Activated T-cell treated with anti-CD3 and anti-CD28 coated beads for 1 hour (primary cell): ENCODE measurements around the gene DSC3.

Experiments
- DNase-seq: peaks from one replicate; pipeline ENCODE4 v3.0.0-alpha.2; 2020; ENCODE audit warnings: low read depth

DSC3 gene

DNA sequence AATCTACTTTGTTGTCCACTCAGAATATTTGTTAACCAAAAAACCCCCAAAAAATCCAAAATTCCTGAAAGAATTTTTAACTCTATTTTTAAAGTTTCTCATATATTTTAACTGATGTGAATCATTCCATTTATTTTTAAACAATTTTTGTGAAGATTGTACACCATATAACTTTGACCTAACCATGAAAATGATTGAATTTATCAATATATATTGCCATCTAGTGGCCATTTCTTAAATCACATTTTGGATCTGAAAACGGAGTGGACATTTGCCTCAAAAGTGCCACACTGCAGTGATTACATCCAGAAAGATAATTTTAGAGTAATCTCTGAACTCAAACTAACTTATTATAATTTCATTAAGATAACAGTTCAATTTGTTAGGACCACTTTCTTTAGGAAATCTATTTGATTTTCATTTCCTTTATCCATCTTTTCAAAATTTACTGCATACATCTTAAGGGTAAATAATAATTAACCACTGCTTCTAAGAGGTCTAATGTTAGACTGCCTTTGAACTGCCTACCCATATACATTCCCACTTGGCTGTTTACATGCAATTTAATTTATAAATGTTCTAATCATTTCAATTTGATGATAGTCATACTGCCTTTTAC lies 71.1 kb downstream of the DSC3 start:
- no peak for DNase-seq

GRCh38 chr18:30970196-30970816 lies 72.2 kb downstream of the DSC3 start:
- no peak for DNase-seq

DNA sequence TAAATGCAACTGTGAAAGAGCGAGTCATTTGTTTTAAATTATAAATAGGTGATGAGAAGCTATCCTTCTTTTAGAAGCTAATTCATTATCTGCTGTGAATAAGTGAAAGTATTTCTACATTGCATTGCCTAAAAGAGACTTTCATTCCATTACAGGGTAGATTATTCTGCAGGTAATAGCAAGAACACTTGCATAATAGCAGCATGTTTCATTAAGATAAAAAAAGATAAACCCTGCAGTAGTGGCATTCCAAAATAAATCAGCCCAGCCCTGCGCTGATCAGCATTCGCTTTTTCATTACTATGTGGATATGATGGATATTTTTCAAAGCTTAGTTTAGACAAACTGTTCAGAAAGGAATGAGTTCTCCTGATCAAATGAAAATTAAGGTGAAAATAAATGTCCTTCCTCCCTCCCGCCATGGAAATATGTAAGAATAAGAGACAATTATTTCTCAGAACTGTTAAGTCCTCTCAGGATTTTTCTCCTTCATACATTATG lies 72.8 kb downstream of the DSC3 start:
- DNase-seq = no peak

- no peak for DNase-seq
These were observed 74.8 kb downstream of the DSC3 start for GRCh38 chr18:30967701-30968100.

DNA sequence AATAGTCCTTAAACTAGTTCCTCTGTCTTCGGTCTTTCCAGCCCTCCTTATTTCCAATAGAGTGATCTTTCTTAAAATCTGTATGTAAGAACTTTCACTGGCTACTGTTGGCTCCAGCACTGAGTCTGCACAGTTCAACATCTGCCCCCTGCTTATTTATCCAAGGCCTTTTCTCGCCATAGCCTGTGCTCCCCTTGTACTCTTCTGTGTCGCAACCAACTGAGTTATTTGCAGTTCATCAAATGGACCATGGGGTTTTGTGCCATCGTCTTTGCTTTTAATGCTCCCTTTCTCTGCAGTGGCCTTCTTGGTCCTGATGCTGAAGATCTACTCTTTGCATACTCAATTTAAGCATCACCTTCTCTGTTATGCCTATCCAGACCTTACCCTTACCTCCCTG lies 77.3 kb downstream of the DSC3 start:
- no peak for DNase-seq

DNA sequence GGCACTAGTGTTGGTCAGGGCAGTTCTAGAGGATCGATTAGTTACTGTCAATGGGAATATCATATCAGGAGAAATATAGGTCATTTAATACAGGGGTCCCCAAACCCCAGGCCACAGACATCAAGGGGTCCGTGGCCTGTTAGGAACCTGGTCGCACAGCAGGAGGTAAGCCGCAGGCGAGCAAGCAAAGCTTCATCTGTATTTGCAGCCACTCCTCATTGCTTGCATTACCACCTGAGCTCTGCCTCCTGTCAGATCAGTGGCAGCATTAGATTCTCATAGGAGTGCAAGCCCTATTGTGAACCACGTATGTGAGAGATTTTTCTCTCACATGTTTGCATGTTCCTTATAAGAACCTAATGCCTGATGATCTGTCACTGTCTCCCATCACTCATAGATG lies 81.9 kb downstream of the DSC3 start:
- no peak for DNase-seq

GRCh38 chr18:30957066-30957465 lies 85.5 kb downstream of the DSC3 start:
- no peak for DNase-seq

GRCh38 chr18:30954262-30954661 lies 88.3 kb downstream of the DSC3 start:
- no peak for DNase-seq

DNA sequence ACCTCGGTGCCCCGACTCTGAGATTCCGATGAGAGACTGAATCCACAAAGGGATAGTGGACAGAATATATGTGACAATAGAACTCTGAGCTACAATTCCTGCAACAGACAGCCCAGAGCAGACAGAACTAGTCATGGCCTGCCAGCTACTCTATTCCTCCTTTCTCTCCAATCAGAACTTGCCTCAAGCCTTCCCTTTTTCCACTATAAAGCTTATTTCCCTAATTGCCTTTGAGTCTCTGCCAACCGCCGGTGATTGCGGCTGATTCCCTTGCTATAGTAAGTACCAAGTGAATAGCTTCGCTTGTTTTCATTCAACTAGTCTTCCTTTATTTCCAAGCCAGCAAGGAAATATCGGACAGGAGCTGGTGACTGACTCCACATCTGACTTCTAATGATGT lies 96.8 kb downstream of the DSC3 start:
- DNase-seq = no peak

DNA sequence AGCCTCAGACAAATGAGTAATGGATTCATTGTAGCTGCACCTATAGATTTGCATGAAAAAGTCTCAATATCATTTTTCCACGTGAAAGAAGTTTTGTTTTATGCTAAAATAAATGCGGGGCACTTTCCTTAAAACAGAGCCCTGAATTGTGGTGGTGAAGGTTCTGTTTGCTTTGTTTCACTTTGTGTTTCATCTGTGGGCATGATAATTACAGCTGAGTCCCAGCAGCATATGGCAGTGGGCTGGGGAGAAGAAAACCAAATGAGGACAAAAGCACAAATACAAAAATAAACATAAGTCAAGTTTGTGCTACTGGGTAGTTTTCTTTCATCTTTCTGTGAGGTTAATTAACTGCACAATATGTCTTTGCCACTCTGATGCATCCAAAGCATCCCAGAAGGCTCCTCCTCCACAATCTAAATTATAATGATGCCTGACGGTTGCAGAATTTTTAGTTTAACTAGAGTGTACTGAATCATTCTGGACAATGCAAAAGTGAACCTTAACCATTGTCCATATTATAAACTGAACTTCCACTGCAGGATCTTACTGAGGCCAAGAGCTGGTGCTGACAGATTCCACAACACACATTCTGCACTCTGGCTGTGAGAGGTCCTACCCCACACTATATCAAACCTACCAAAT lies 97.6 kb downstream of the DSC3 start:
- no peak for DNase-seq

DNA sequence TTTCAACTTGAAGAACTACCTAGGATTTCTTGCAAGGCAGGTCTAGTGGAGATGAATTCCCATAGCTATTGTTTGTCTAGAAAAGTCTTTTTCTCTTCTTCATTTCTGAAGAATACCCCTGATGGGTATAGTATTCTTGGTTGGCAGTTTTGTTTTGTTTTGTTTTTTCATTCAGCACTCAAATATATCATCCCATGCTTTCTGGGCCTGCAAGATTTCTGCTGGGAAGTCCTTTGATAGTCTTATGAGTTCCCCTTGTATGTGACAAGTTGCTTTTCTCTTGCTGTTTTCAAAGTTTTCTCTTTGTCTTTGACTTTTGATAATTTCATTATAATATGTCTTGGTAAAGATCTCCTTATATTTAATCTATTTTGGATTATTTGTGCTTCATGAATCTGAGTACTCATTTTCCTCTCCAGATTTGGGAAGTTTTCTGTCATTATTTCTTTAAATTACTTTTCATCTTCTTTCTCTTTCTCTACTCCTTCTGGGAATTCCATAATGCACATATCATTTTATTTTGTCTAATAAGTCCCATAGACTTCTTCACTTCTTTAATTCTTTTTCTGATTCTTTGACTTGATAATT lies 101.5 kb downstream of the DSC3 start:
- DNase-seq = no peak
